GM21447 (cell line): Measurements from ENCODE around the gene MAPK4.

Source experiments
- ATAC-seq: cut with Tn5 transposase; IDR thresholded peaks from one replicate; pipeline ENCODE4 v1.9.1; 2021; ENCODE audit not compliant: unreplicated experiment

MAPK4 gene

DNA sequence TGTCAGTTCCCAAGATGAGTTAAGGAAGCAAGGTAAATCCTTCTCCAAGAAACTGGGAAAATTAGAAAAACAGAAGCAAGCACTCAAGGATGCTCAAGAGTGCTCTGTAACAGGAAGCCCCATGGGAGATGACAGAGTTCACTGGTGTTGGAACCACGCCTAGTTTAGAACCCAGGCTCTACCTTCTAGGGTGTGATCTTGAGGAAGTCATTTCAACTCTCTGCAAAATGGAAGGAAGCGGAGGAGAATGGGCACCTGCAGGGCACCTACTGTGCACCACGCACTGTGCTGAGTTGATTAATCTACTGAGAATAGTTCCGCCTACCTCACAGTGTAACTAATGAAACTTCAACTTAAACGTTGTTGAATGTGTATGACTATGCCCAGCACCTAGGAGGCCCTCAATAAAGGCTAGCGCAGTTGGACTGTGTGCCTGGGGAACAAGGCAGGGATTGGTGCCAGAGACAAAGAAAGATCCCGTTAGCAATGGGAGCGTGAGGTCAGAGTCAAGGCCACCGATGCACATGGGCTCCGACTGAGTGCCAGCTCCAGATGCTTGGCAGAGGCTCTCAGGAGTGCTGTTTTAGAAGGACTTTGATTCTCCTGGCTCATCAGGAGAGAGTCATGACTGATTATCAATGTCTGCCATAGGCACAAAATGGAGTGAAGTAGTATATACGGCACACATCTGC, 93.7 kb downstream of the MAPK4 start:
- ATAC-seq: no peak

DNA sequence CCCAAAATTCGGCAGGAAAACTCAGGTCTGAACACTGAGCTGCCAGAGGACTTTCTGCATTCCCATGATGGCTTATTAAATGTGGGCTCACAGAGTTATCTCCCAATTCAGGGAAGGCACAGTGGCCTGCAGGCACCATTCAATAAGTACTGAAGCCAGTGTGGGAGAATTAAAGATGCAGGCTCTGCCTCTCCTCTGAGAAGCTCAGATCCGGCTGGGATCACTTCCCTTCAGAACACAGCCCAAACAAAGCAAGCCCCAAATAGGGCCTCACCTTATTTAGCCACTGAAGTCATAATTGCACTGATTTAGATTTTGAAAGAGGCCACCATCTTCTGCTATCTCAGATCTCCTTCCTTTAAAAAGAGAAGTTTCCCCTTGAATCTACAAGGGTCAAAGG, 94.3 kb downstream of the MAPK4 start:
- no peak for ATAC-seq

DNA sequence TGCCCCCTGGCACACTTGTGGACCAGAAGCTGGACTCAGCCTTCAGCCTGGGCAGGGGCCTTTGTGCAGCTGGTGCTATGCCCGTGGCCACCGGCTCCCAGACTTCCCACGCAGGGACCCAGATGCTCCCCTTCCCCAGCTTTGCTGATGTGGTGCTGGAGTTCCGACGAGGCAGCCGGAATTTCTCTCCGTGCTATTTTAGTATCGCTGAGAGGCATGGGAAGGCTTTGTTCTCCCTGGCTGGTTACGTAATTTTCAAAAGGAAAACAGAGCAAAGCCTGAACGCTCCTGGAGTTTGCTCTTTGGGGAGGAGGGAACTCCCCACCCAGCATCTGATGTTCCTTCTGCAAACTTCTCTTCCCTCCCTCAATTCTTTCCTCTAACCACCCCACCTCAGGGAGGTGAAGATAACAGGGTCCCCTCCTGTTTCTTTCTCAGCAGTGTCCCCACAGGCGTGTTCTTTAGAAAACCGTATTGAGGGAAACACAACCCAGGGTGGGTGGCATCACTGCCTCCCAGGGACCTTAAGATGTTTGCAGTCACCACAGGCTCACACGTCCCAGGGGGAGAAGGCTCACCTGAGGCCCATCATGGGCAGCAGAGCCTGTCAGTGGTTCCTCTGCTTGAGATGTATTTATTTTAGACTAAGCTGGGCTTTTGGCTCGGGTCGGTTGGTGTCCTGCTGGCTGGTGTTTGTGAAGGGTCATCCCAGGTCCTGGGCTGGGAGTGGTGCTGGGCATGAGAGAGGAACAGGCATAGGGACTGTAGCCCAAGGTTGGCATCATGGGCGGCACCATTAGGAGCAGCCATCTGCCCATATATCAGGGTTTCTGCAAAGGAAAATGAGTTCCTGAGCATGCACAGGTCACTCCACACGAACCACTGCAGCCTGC, 95.0 kb downstream of the MAPK4 start:
- no peak for ATAC-seq

DNA sequence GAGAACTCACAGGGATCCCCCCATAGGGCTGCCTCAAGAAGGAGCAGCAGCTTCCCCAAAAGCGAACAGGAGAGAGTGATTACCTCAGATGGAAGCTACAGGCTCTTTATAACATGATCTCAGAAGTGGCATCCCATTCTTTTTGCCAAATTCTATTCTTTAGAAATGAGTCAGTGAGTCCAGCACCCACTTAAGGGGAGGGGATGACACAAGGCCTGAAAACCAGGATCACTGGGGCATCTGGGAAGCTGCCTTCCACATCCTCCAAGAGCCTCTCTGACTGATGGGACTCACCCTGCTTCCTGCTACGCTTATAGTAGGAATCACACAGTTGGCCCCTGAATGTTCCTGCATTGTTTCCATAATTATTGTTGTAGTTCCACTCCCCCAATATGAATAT, 96.5 kb downstream of the MAPK4 start:
- ATAC-seq: no peak

DNA sequence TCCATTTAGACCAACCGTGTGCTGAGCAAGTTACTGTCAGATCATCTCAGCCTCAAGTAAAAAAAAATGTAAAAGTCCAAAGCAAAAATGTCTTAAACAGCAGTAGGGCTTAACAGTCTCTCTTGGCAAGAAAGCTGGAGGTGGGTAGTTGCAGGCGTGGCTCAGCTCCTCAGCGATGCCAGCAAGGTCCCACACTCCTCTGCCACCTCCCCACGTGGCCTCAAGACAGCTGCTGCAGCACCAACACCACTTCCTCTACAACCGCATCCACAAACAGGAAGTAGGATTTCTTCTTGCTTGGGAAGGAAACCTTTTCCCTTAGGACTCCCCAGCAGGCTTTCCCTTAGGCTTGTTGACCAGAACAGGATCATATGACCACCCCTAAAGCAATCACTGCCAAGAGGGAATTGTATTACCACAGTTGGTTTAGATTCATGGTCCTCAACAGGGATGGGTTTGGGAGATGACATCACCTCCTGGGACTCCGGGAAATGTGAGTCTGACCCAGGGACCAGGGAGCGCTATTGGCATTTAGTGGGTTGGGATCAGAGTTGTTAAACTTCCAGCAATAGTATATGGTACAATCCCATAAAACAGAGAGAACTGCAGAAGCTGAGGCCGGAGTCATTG, 97.1 kb downstream of the MAPK4 start:
- ATAC-seq: no peak

DNA sequence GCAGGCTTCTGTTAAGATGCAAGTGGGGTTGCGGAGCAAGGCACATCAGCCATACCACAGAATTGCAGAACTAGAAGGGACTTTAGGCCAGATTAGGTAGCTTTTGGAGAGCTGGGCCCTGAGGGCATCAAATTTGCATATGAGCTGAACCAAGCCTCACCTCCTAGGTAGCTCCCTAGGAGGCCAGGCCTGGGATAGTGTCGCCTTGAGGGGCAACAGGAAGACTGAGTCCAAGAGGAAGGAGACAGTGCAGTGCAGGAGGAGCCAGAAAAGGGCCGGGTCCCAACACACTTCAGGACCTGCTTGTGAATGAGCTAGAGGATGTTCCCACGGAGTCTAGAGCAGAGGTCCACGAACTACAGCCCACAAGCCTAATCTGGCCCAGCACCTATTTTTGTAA, 98.7 kb downstream of the MAPK4 start:
- no peak for ATAC-seq

DNA sequence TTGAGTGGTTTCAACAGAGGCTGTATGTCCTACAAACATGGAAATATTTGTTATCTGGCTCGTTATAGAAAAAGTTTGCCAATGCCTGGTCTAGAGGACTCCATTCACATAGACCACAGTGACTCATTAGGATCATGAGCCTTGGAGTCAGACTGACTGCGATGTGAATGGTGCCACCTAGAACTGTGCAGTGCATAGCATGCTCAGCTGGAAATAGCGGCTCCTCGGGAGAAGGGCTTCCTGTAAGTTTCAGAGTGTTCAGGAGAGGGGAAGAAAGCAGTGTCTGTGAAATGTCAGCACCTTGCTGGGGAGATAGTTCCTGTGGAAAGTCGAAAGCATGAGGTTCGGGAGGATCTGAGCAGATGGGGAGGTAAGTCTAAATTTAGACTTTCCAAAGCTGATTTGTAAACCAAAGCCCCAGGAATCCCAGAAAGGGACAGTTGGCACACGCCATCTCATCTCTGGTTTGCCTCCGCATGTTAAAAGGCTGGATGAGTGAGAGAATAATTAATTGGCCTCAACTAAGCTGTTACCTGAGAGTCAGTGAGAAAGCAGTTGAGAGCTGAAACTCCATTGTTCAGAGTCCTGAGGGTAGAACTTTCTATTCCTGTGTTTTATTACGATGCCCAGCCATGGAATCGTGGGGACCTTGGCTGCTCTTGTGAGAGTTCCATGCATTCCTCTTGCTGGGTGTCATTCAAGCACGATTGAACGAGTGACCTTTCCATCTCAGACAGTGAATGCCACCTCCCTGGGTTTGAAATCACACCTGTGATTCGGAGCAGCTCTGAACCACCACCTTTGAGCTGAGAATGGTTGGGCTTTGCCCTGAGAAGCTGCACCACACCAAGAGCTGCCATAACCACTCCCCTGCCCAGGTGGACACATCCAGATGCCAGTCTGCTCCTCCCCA, 99.5 kb downstream of the MAPK4 start:
- no peak for ATAC-seq

DNA sequence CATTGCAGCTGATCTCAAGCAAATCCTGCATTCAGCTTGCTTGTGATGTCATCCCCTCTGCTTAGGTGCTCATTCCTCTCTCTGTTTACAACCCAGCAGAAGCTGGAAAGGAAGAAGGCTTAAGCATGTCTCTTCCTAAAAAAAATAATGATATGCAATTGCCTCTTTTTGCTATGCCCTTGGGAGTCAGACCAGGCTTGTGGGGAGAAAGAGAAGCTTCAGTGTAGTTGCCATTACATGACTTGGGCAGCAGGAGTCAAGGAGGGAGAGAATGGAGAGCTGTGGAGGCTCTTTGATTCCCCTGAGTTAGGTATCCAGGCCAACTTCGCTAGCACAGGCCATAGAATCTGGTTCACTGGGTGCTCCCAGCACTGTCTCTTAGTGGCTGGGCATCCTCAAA, 101.1 kb downstream of the MAPK4 start:
- no peak for ATAC-seq

DNA sequence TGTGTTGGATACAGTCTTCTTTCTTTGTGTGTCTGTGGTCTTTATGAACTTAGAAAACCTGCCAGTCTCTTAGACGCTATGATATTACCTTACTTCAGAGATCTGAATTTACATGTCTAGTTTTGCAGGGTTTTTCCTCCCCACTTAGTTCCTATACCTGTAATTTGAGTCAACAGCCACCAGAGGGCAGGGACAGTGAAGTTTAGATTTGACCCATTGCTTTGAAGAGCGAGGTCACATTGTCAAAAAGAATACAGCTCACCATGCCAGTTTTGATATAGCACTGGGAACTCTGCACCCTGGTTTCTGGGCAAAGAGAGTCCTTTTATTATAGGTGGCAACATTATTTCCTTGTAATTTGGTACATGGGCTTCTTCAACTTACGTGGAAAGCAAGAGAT, 102.3 kb downstream of the MAPK4 start:
- ATAC-seq: no peak

DNA sequence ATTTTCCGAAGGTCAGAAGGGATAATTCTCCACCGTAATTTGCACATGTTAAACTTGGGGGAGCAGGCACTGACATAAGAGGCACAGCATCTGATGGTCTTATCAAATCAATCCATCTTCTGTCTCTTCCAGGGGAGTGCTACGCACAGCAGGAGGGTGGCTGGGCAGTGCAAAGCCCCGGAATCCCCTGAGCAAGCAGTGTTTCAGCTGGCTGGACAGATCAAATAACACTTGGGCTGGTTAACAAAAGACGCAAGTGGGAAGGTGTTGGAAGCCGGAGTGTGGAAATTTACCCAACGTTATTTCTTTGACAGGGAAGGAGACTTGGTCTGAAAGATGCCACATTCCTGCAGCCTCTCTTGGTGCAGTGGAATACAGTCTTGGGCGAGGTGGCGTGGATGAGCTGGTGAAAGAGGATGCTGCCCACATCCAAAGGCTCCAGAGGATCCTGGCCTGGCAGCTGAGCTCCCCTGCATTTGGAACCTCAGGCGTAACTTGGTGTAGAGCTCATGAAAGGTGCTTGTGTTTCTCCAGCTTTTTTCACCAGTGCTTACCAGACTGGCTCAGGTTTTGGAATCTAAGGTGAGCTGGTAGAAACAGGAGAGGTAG, 103.0 kb downstream of the MAPK4 start:
- no peak for ATAC-seq

DNA sequence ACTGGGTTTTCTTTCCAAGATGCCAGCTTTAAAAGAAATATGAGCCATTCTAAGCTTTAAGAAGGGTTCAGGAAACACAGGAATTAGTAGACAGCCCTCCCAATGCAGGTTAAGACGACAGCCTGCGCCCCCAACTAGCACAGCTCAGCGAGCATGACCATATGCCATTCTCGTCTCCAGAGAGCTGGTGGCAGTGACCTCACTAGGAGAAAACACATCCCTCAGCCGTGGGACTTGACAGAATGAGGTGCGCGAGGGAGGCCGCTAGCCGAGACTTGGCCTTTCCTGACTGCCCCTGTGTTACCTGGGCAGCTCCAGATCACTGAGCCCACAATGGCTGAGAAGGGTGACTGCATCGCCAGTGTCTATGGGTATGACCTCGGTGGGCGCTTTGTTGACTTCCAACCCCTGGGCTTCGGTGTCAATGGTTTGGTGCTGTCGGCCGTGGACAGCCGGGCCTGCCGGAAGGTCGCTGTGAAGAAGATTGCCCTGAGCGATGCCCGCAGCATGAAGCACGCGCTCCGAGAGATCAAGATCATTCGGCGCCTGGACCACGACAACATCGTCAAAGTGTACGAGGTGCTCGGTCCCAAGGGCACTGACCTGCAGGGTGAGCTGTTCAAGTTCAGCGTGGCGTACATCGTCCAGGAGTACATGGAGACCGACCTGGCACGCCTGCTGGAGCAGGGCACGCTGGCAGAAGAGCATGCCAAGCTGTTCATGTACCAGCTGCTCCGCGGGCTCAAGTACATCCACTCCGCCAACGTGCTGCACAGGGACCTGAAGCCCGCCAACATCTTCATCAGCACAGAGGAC, 103.9 kb downstream of the MAPK4 start:
- no peak for ATAC-seq

DNA sequence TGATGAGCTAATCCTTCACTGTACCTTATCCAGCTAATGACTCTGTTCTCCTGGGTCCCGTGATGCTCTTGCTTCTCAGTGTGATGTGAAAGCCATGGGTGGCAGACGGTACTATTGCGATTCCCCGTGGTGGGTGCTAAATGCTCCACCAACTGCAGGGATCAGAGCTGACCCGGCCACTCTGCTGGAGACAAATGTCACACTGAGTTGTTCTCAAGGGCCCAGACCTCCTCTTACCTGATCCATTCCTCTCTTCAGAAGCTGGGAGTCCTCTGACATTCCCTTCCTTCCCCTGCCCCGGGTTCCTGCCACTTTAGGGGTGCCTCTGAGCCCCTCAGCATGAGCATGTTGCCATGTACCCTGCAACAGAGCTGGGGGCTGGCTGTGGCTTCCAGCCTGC, 105.1 kb downstream of the MAPK4 start:
- no peak for ATAC-seq

DNA sequence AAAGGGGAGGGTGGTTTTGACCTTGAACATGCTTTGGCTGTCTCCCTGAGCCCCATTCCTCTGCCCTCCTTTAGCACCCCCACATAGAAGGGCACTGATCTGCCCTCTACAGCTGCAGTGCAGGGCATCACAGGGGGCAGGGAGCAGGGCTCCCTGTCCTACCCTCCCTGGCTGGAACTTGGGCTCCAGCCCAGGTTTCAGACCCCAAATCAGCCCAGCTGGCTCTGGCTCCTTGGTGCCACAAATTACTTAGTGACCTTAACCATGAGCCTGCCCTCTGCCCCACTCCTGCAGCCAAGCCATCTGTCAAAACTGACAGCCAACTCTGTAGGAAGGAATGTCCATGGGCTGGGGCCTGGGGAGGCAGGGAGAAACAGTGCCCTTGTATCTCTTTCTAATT, 105.6 kb downstream of the MAPK4 start:
- ATAC-seq: no peak

DNA sequence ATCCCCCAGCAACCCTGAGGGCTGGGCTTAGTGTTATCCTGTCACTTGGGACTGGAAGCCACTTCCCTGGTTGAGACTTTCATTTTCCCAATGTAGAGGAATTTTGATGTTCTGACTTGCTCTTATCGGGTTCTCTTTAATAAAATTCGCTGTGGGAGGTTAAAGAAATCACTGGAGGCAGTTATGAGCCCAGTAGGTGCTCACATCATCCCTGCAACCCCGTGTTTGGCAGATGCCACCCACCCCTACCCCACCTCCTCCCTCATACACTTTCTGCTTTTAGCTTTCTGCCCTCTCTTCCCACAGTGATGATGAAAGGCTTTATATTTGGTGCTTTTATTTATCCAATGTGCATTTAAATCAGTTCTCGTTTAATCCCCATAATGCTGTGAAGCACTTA, 106.6 kb downstream of the MAPK4 start:
- no peak for ATAC-seq

DNA sequence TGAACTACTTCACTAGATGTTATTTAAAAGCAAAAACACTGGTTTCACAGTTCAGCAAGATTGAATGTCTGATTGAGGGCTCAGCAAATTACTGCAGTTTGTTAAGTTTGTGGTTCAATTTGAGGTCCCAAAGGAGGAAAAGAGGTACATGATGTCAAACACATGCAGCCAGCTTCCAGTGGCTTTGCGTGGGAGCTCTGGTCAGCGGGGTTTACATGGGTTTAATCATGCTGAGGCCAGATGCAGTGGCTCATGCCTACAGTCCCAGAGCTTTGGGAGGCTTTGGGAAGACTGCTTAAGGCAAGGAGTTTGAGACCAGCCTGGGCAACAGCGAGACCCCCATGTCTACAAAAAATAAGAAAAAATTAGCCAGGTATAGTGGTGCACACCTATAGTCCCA, 111.5 kb downstream of the MAPK4 start:
- no peak for ATAC-seq

DNA sequence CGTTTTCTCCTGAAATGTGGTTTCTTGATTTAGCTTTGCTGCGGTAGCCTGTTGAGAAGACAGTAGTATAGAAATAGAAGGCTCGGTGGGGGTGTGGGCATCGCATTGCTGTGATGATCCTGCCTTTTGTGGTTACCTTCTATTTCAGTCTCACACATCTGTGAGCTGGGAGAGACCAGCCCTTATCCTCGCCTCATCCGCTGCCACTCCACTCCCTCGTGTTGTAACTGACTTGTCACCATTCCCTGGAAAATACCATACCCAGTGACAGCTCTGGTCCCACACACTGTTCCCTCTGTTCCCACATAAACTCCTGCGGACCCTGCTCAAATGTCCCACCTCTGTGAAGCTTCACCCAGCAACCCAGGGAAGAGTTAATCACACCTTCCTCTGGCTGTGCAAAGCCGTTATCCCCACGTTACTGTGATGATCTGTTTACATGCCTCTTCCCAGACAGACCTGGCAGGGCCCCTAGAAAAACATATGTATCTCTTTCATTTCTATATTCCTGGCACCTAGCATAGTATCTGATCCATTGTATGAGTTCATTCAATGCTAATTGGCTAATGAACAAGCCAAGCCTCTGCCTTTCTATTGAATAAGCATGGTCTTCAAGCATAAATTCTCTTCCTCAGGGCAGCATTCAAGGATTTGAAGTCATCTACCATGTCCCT, 114.6 kb downstream of the MAPK4 start:
- no peak for ATAC-seq

DNA sequence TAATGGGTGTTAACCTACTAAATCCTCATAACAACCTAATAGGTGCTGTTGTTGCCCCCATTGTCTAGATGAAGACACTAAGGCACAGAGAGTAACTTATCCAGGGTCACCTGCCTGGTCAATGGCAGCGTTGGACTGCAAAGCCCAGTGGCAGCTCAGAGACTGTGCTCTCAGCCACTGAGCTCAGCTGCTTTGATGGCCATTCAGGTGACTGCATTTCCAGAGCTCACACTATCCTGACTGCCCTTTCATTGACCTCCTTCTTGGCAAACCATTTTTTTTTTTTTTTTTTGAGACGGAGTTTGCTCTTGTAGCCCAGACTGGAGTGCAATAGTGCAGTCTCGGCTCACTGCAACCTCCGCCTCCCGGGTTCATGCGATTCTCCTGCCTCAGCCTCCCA, 115.2 kb downstream of the MAPK4 start:
- ATAC-seq: no peak

DNA sequence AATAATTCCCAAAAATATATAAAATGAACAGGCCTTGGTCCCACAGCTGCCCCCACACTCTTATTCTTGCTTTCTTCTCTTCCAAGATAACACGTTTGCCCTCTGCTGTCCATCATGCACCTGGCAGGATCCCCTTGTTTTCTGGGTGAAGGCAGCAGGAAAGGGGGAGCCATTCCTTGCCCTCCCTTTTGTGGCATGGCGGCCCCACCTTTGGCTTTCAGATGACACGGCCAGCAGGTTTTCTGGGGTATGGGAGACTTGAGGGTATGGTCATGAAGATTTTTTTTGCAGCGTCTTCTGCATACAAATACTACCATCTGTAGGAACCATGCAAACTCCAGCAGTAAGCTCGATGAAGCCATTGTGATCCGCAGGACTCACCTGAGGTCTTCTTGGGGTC, 118.8 kb downstream of the MAPK4 start:
- ATAC-seq: no peak

DNA sequence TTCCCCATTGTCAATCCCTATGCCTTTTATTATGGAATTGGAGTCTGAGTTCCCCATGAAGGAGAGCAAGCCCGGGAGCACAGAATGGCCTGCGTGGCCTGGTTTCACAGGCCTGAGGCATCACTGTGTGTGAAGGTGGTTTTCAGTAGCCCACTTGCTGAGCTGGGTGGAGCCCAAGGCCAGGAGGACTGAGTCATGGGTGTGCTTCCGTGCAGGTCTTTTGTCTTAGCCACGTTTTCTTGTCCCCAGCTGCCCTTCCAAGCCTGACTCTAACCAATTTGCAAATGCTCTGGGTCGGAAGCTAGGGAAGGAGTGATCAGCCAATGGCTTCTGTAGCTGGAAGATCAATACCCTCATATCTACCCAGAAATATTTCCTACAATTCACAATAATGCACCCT, 119.2 kb downstream of the MAPK4 start:
- no peak for ATAC-seq
